ENCODE data around the gene MMP12.

MMP12 gene

GRCh38 chr11:102853956-102854355 lies 20.8 kb downstream of the MMP12 start:
- H3K4me3 ChIP-seq (ENCODE audit: low read depth, low read length): no peak overlapping the region
- no peak for TF ChIP-seq MYC (IDR thresholded peaks at IDR 0.05; ENCODE audit: low read depth, low read length)
- TF ChIP-seq CTCF (IDR thresholded peaks at IDR 0.05; ENCODE audit: low read depth, low read length): no peak
- no peak for TF ChIP-seq POLR2A (IDR thresholded peaks at IDR 0.05; ENCODE audit: extremely low read depth, insufficient read length)
- no peak for TF ChIP-seq MAX (IDR thresholded peaks at IDR 0.05; ENCODE audit: low read depth, low read length)
- DNase-seq (ENCODE audit: low read depth): no peak

- TF ChIP-seq POLR2A (IDR thresholded peaks at IDR 0.05; ENCODE audit: extremely low read depth, insufficient read length) (no peak), CTCF (IDR thresholded peaks at IDR 0.05; ENCODE audit: low read depth, low read length) (no peak), MAX (IDR thresholded peaks at IDR 0.05; ENCODE audit: low read depth, low read length) (no peak), MYC (IDR thresholded peaks at IDR 0.05; ENCODE audit: low read depth, low read length) (no peak)
- H3K4me3 ChIP-seq (ENCODE audit: low read depth, low read length): no peak overlapping the region
- DNase-seq (ENCODE audit: low read depth): no peak
These were observed 21.7 kb downstream of the MMP12 start for GRCh38 chr11:102853055-102853454.

- no peak for DNase-seq (ENCODE audit: low read depth)
- no peak for TF ChIP-seq POLR2A (IDR thresholded peaks at IDR 0.05; ENCODE audit: extremely low read depth, insufficient read length)
- no peak for TF ChIP-seq MAX (IDR thresholded peaks at IDR 0.05; ENCODE audit: low read depth, low read length)
- TF ChIP-seq MYC (IDR thresholded peaks at IDR 0.05; ENCODE audit: low read depth, low read length): no peak
- no peak for TF ChIP-seq CTCF (IDR thresholded peaks at IDR 0.05; ENCODE audit: low read depth, low read length)
- no peak overlapping the region for H3K4me3 ChIP-seq (ENCODE audit: low read depth, low read length)
These were observed 23.6 kb downstream of the MMP12 start for GRCh38 chr11:102850973-102851745.

GRCh38 chr11:102849311-102849710 lies 25.5 kb downstream of the MMP12 start:
- no peak for DNase-seq (ENCODE audit: low read depth)
- no peak for TF ChIP-seq MAX (IDR thresholded peaks at IDR 0.05; ENCODE audit: low read depth, low read length)
- TF ChIP-seq CTCF (IDR thresholded peaks at IDR 0.05; ENCODE audit: low read depth, low read length): no peak
- no peak for TF ChIP-seq MYC (IDR thresholded peaks at IDR 0.05; ENCODE audit: low read depth, low read length)
- no peak for TF ChIP-seq POLR2A (IDR thresholded peaks at IDR 0.05; ENCODE audit: extremely low read depth, insufficient read length)
- no peak overlapping the region for H3K4me3 ChIP-seq (ENCODE audit: low read depth, low read length)

- H3K4me3 ChIP-seq (ENCODE audit: low read depth, low read length): no peak overlapping the region
- TF ChIP-seq MYC (IDR thresholded peaks at IDR 0.05; ENCODE audit: low read depth, low read length): no peak
- TF ChIP-seq POLR2A (IDR thresholded peaks at IDR 0.05; ENCODE audit: extremely low read depth, insufficient read length): no peak
- TF ChIP-seq MAX (IDR thresholded peaks at IDR 0.05; ENCODE audit: low read depth, low read length): no peak
- no peak for TF ChIP-seq CTCF (IDR thresholded peaks at IDR 0.05; ENCODE audit: low read depth, low read length)
- no peak for DNase-seq (ENCODE audit: low read depth)
These were observed 28.5 kb downstream of the MMP12 start for GRCh38 chr11:102846292-102846691.

Measured in NB4 (cell line).